Lower leg skin (tissue), 3 donors: Measurements from ENCODE around the gene RAP1GDS1.

Experiments
- CTCF ChIP-seq, 3 donors: fragments of 450-650 bp; IDR thresholded peaks; one replicate each; pipeline ENCODE4 v1.5.1; 2016; ENCODE audit warnings: antibody characterized with exemption in 3 of 3, mild to moderate bottlenecking in 3 of 3, moderate library complexity in 2 of 3
- POLR2A ChIP-seq, 2 donors: fragments of 450-650 bp; IDR thresholded peaks; one replicate each; pipeline ENCODE4 v1.6.1; 2016 to 2017; ENCODE audit warnings: antibody characterized with exemption in 2 of 2, mild to moderate bottlenecking in 1 of 2, moderate library complexity in 1 of 2

- no peak for TF ChIP-seq CTCF (IDR thresholded peaks at IDR 0.05)
- TF ChIP-seq POLR2A (IDR thresholded peaks at IDR 0.05) = no peak
Measured at GRCh38 chr4:98284640-98285046, 23.5 kb downstream of the RAP1GDS1 start.
